ENCODE results near the gene LMBR1. TPM values are rescaled to one million over a fixed set of nuclear protein-coding genes. Genes with fewer than 3 reads are reported as not detected.

The LMBR1 gene
- total and polyA plus RNA-seq, 2 of the 13 experiments (the other 11 are each of a cell fraction or from before 2014, with no cell fraction given) = 20.9 to 39.6 TPM

DNA sequence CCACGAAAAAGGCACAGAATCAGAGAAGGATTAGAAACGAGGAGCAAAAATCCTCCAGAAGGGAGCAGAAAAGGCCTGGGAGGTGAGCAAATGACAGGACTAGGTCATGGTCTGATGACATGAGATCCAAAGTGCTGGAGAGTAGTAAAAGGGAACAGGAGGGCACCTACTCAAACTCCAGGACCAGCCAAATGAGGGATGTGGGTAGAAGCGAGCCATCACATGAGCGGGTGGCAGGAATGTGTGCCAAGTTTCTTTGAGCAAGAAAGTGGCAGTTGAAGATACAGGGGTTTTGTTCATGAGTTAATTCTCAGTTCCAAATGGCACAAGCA, 139.8 kb downstream of the LMBR1 start:
- FAIRE-seq (no peak), DNase-seq (ENCODE audit: low spot score) (no peak), ATAC-seq (no peak)
- Histone ChIP-seq H3K27me3 (ENCODE audit: control insufficient read depth in 1 of 2, insufficient read depth in 2 of 2, low read length in 2 of 2) (no peaks in the 10 kb centered on the region), H4K20me1 (ENCODE audit: insufficient read depth, low read length) (0 out of 2 replicates have a peak, but pooled peaks cover under 1% of the 10 kb centered on the region), H3K79me2 (ENCODE audit: insufficient read depth, low read length) (no peaks in the 10 kb centered on the region), H3K4me1 (ENCODE audit: insufficient read depth, low read length) (peaks cover 27% of the 10 kb centered on the region), H3K36me3 (replicated peaks in 1 of 2; ENCODE audit: control insufficient read depth in 1 of 2, insufficient read depth in 2 of 2, low read length in 2 of 2) (peaks cover 3 to 5% of the 10 kb centered on the region in 2 experiments; a peak in 1 of 5 replicates), H3K4me3 (replicated peaks in 1 of 3; ENCODE audit: insufficient read depth in 1 of 3, low read depth in 2 of 3, low read length in 3 of 3) (no peak overlapping the region), H3K9me3 (ENCODE audit: low read length) (no peaks in the 10 kb centered on the region), H3K27ac (ENCODE audit: extremely low read length, insufficient read depth, low read length) (no peak overlapping the region), H3K9ac (ENCODE audit: insufficient read depth, low read depth, low read length) (no peak overlapping the region), H3K4me2 (ENCODE audit: low read depth, low read length) (no peak overlapping the region), H2AFZ (ENCODE audit: low read length) (no peak overlapping the region)
- in situ Hi-C loops (cut with HindIII; ENCODE audit: extremely low pct_ligation_motif_present, low pct_unique_long_range_greater_than_20kb) = no loop called here
- BruUV-seq (replicated peaks) = no TSS peak
- intact Hi-C loops (cut with micrococcal nuclease; ENCODE audit: unreplicated experiment) = no loop called here
- WGBS (ENCODE audit: low lambda C conversion rate) = over 99% methylated on average over 4 of the region's 4 CpGs
- POLR2A ChIA-PET = no interaction called here
- CTCF ChIA-PET (ENCODE audit: low intra/inter-chr PET ratio, low total read pairs) = no interaction called here
- TF ChIP-seq EP300 (IDR thresholded peaks at IDR 0.05; ENCODE audit: low read depth in 2 of 2, low read length in 2 of 2) (no peak), EP300 (CRISPR knock-in tag; IDR thresholded peaks at IDR 0.05; ENCODE audit: borderline replicate concordance) (no peak), ZFP41 (CRISPR knock-in tag; IDR thresholded peaks at IDR 0.05; ENCODE audit: borderline replicate concordance) (no peak), ZNF446 (CRISPR knock-in tag; IDR thresholded peaks at IDR 0.05) (no peak), HNF4A (CRISPR knock-in tag; IDR thresholded peaks at IDR 0.05) (no peak), ZNF350 (CRISPR knock-in tag; IDR thresholded peaks at IDR 0.05; ENCODE audit: borderline replicate concordance, low read depth) (no peak), ZNF775 (CRISPR knock-in tag; IDR thresholded peaks at IDR 0.05; ENCODE audit: borderline replicate concordance) (no peak), SRSF9 (IDR thresholded peaks at IDR 0.05; ENCODE audit: borderline replicate concordance, insufficient read depth, low read depth, low read length, poor library complexity, severe bottlenecking) (no peak), NR2F2 (IDR thresholded peaks at IDR 0.05; ENCODE audit: borderline replicate concordance, low read depth) (no peak), ZFP36 (IDR thresholded peaks at IDR 0.05; ENCODE audit: borderline replicate concordance, low read depth, low read length, partially characterized antibody) (no peak), ZNF543 (CRISPR knock-in tag; IDR thresholded peaks at IDR 0.05) (no peak), ZNF549 (CRISPR knock-in tag; IDR thresholded peaks at IDR 0.05) (no peak)
- TF ChIP-seq, protein P1, sequence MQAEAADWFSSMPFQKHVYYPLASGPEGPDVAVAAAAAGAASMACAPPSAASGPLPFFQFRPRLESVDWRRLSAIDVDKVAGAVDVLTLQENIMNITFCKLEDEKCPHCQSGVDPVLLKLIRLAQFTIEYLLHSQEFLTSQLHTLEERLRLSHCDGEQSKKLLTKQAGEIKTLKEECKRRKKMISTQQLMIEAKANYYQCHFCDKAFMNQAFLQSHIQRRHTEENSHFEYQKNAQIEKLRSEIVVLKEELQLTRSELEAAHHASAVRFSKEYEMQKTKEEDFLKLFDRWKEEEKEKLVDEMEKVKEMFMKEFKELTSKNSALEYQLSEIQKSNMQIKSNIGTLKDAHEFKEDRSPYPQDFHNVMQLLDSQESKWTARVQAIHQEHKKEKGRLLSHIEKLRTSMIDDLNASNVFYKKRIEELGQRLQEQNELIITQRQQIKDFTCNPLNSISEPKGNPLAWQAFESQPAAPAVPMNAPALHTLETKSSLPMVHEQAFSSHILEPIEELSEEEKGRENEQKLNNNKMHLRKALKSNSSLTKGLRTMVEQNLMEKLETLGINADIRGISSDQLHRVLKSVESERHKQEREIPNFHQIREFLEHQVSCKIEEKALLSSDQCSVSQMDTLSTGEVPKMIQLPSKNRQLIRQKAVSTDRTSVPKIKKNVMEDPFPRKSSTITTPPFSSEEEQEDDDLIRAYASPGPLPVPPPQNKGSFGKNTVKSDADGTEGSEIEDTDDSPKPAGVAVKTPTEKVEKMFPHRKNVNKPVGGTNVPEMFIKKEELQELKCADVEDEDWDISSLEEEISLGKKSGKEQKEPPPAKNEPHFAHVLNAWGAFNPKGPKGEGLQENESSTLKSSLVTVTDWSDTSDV (CRISPR knock-in tag; IDR thresholded peaks at IDR 0.05) = no peak
- TF ChIP-seq, protein P2, sequence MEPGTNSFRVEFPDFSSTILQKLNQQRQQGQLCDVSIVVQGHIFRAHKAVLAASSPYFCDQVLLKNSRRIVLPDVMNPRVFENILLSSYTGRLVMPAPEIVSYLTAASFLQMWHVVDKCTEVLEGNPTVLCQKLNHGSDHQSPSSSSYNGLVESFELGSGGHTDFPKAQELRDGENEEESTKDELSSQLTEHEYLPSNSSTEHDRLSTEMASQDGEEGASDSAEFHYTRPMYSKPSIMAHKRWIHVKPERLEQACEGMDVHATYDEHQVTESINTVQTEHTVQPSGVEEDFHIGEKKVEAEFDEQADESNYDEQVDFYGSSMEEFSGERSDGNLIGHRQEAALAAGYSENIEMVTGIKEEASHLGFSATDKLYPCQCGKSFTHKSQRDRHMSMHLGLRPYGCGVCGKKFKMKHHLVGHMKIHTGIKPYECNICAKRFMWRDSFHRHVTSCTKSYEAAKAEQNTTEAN (CRISPR knock-in tag; conservative IDR thresholded peaks at IDR 0.05) = no peak
- TF ChIP-seq, protein P3, sequence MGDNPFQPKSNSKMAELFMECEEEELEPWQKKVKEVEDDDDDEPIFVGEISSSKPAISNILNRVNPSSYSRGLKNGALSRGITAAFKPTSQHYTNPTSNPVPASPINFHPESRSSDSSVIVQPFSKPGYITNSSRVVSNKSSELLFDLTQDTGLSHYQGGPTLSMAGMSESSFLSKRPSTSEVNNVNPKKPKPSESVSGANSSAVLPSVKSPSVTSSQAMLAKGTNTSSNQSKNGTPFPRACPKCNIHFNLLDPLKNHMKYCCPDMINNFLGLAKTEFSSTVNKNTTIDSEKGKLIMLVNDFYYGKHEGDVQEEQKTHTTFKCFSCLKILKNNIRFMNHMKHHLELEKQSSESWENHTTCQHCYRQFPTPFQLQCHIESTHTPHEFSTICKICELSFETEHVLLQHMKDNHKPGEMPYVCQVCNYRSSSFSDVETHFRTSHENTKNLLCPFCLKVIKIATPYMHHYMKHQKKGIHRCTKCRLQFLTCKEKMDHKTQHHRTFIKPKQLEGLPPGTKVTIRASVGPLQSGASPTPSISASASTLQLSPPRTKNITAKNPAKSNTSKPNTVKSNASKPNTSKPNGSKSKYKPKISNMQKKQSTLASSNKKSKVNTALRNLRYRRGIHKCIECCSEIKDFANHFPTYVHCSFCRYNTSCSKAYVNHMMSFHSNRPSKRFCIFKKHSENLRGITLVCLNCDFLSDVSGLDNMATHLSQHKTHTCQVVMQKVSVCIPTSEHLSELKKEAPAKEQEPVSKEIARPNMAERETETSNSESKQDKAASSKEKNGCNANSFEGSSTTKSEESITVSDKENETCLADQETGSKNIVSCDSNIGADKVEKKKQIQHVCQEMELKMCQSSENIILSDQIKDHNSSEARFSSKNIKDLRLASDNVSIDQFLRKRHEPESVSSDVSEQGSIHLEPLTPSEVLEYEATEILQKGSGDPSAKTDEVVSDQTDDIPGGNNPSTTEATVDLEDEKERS (CRISPR knock-in tag; IDR thresholded peaks at IDR 0.05) = no peak
- TF ChIP-seq, protein P4, sequence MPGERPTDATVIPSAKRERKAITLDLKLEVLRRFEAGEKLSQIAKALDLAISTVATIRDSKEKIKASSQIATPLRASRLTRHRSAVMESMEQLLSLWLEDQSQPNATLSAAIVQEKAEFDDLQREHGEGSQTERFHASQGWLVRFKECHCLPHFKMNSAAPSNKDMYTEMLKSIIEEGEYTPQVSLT (CRISPR knock-in tag; IDR thresholded peaks at IDR 0.05; ENCODE audit: borderline replicate concordance, low read depth) = no peak

All from HepG2 (cell line).